ENCODE measurements around the gene MEIS2. TPM values are rescaled to one million over a fixed set of nuclear protein-coding genes. Genes with fewer than 3 reads are reported as not detected.

Gene MEIS2
- total and polyA plus RNA-seq, 12 donors, result 36.2 to 139 (median 74.8) TPM

DNA sequence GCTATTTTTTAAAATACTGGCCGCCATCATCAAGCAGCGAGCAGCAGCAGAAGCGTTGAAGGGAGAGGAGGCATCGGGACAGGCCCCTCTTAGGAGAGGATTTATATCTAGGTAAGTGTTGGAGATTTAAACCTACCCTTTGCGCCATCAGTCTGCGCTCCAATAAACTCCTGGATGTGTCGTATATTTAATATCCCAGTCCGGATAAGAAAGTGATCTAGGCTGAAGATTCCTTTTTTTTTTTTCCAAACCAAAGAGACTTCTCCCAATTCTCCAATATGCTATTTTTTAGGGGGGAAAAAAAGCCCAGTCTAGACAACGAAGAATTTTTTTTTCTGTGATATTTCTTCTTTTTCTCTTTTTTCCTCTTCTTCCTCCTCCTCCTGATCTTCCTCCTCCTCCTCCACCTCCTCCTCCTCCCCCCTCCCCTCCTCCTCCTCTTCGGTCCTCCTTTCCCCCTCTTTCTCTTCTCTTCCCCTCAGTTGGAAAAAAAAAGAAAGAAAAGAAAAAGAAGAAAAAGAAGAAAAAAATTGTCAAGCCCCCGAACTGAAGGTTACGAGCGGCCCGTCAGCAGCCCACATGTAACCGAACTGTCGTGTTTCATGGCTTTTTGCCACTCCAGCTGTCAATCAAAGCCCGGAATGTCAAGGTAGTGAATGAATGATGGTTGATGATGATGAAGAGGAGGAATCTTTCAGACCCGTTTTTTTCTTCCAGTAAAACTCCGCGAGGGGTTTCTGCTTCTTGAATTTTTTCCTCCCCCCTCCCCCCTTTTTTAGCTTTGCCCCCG lies 835 bp downstream of the MEIS2 start:
- WGBS, 4 donors, result 1 to 2% (median 1%) methylated on average over 16 to 21 of the region's 21 CpGs
- no peaks in the 10 kb centered on the region for H3K27me3 ChIP-seq
- TF ChIP-seq, protein P1, sequence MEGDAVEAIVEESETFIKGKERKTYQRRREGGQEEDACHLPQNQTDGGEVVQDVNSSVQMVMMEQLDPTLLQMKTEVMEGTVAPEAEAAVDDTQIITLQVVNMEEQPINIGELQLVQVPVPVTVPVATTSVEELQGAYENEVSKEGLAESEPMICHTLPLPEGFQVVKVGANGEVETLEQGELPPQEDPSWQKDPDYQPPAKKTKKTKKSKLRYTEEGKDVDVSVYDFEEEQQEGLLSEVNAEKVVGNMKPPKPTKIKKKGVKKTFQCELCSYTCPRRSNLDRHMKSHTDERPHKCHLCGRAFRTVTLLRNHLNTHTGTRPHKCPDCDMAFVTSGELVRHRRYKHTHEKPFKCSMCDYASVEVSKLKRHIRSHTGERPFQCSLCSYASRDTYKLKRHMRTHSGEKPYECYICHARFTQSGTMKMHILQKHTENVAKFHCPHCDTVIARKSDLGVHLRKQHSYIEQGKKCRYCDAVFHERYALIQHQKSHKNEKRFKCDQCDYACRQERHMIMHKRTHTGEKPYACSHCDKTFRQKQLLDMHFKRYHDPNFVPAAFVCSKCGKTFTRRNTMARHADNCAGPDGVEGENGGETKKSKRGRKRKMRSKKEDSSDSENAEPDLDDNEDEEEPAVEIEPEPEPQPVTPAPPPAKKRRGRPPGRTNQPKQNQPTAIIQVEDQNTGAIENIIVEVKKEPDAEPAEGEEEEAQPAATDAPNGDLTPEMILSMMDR (IDR thresholded peaks at IDR 0.05), result no peak
- no peak for TF ChIP-seq POLR2A (IDR thresholded peaks at IDR 0.05)
- H3K27ac ChIP-seq, result peak overlapping the region; percentile 87 to 98 (median 96)
- intact Hi-C loops (cut with DNase I), result loop anchor here (10.0 kb wide), 1 partner anchor 215 kb away; no protein-coding TSS in a partner anchor
- DNase-seq, result peak; percentile 70 to 88 (median 77)
- H3K4me3 ChIP-seq, result peak overlapping the region; percentile 44 to 85 (median 66)
- H3K4me1 ChIP-seq (replicated peaks in 1 of 2), result peaks cover under 1 to 2% of the 10 kb centered on the region in 2 donors
- no peaks in the 10 kb centered on the region for H3K9me3 ChIP-seq (replicated peaks in 1 of 3)
- H3K36me3 ChIP-seq (replicated peaks in 1 of 2), result no peaks in the 10 kb centered on the region

DNA sequence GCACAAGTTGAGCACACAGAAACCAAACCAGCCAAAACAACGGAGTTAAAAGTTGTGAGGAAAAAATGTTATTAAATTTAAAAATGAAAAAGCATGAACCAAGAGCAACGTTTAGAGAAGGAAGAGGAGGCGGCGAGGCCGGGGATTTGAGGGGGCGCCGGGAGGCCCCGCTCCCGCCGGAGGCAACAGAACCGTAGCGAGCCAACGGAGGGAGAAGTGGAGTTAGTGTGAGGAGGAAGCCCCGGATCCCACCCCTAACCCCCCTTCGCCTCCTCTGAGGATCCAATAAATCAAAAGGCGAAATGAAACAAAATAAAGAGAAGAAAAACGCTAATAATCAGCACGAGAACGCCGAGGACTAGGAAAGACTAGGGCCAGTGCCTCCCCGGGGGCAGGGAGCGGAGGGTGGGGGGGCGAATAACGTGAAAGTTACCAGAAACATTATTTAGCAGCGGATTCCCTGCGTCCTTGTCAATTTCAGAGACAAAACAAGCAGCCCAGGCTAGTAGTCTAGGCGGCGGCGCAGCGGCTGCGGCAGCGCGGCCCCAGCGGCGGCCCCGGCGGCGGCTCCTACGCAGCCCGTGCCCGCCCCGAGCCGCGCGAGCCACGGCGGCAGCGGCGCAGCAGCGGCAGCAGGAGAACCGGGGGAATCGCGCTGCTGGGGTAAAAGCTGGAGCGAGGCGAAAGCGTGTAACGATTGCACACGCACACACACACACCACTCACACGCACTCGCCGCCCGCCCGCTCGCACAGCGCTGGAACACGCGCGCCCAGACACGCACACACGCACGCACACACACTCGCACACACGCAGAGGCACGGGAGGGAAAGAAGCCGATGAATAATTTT lies 1.7 kb downstream of the MEIS2 start:
- Histone ChIP-seq H3K27me3 (no peaks in the 10 kb centered on the region), H3K27ac (peak overlapping the region; percentile 87 to 98 (median 96)), H3K4me1 (replicated peaks in 1 of 2) (peaks cover 9 to 10% of the 10 kb centered on the region in 2 donors), H3K36me3 (replicated peaks in 1 of 2) (peaks cover 0 to 3% of the 10 kb centered on the region in 2 donors), H3K9me3 (replicated peaks in 1 of 3) (no peaks in the 10 kb centered on the region), H3K4me3 (peak overlapping the region; percentile 44 to 85 (median 66))
- WGBS, 4 donors, result 0 to 1% (median 1%) methylated on average over 27 to 75 of the region's 75 CpGs
- peak in 5 of 7 donors; percentile 42 to 67 (median 53) for DNase-seq
- peak in 1 of 2 donors; percentile 25 for TF ChIP-seq POLR2A (IDR thresholded peaks at IDR 0.05)
- TF ChIP-seq, protein P1 (IDR thresholded peaks at IDR 0.05), result no peak
- intact Hi-C loops (cut with DNase I), result loop anchor here in 1 of 2 donors (10.0 kb wide), 1 partner anchor 214 kb away; no protein-coding TSS in a partner anchor

DNA sequence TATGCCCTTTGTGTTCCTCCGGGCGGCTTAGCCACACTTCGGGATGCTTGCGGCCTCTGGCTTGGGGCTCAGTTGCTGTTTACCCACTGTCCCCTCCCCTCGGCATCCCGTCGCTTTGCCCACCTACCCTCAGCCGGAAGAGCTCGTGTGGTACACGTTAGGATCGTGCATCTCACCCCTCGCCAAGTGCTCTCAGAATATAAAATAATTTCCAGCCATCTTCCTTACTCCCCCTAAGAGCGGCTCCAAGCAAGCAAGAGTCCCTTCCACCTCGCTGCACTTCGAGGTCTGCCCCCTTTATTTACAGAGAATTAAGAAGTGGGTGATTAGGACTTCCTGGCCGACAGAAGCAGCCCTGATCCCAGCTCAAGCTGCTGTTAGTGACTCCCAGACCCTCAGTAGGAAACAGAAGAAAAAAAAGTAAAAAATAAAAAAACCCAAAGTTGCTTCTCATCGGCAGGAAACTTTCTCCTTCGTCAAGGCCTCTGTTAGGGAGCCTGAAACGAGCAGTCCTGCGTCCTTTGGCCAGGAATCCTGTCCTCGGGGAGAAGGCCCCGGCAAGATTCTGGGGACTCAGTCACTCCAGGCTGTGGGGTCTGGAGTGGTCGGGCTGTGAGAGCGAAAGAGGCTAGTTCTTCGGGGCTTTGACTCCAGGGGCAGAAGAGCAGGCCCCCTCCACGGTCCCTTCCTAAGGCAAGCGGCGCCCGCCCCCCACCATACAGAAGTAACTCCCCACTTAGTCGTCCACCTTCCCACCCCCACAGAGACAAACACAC lies 3.0 kb downstream of the MEIS2 start:
- Histone ChIP-seq H3K4me1 (replicated peaks in 1 of 2) (peaks cover 21 to 22% of the 10 kb centered on the region in 2 donors), H3K27me3 (no peaks in the 10 kb centered on the region), H3K4me3 (peak overlapping the region; percentile 44 to 89 (median 59)), H3K36me3 (replicated peaks in 1 of 2) (peaks cover 0 to 13% of the 10 kb centered on the region in 2 donors), H3K27ac (peak overlapping the region; percentile 87 to 98 (median 96)), H3K9me3 (replicated peaks in 1 of 3) (no peaks in the 10 kb centered on the region)
- TF ChIP-seq, protein P1 (IDR thresholded peaks at IDR 0.05), result no peak
- no peak for TF ChIP-seq POLR2A (IDR thresholded peaks at IDR 0.05)
- peak in 4 of 7 donors; percentile 14 to 45 (median 34) for DNase-seq
- 2 to 8% (median 5%) methylated on average over 17 to 30 of the region's 30 CpGs for WGBS, 4 donors
- intact Hi-C loops (cut with DNase I), result loop anchor here in 1 of 2 donors (10.0 kb wide), 1 partner anchor 213 kb away; no protein-coding TSS in a partner anchor

Data from adrenal gland (tissue), 12 donors.